Lower lobe of right lung (tissue), 2 donors: ENCODE measurements around the gene ATP8A1. TPM values are rescaled to one million over a fixed set of nuclear protein-coding genes. Genes with fewer than 3 reads are reported as not detected.
"Not testable (repeated sequence)": the region's sequence is repeated elsewhere in the genome, so short reads cannot be mapped to it uniquely, and the experiment has no call there.

Experiments
- ATAC-seq, 2 donors: fragments of 200-7000 bp; cut with Tn5 transposase; one replicate each; pipeline ENCODE4 v1.9.1; 2020 to 2022; ENCODE audit warnings: mild to moderate bottlenecking in 2 of 2, moderate library complexity in 2 of 2
- DNase-seq: peaks from one replicate; pipeline ENCODE4 v3.0.0-alpha.2; 2020
- H3K27ac ChIP-seq: fragments of 200-600 bp; one replicate; pipeline ENCODE4 v1.8.0; 2022
- H3K27me3 ChIP-seq: fragments of 200-600 bp; one replicate; pipeline ENCODE4 v1.8.0; 2022; ENCODE audit warnings: low read depth
- H3K36me3 ChIP-seq: fragments of 200-600 bp; one replicate; pipeline ENCODE4 v1.8.0; 2022; ENCODE audit warnings: mild to moderate bottlenecking
- H3K4me1 ChIP-seq: fragments of 200-600 bp; one replicate; pipeline ENCODE4 v1.8.0; 2022
- H3K4me3 ChIP-seq: fragments of 200-600 bp; one replicate; pipeline ENCODE4 v1.8.0; 2022; ENCODE audit warnings: mild to moderate bottlenecking
- H3K9me3 ChIP-seq: fragments of 200-600 bp; one replicate; pipeline ENCODE4 v1.8.0; 2022
- intact Hi-C: fragments of 100-400 bp; cut with DNase I; formaldehyde crosslinking; loops from one replicate; pipeline ENCODE4 v1.11.0; 2022
- long read RNA-seq: library from polyadenylated mRNA; unstranded; transcript quantifications from one replicate; pipeline ENCODE4 v2.0.0, GENCODE V29; 2021
- total RNA-seq: library from RNA; stranded (reverse); fragmentation: NEBNext Ultra II Directional; extraction: Animal tissue kit (Norgen Biotek cat#: 25700); gene quantifications from one replicate; pipeline ENCODE4 v1.2.1, GENCODE V29; 2021
- TF ChIP-seq, protein P1 (sequence below): fragments of 200-600 bp; IDR thresholded peaks from one replicate; pipeline ENCODE4 v1.8.0; 2022; ENCODE audit warnings: antibody characterized with exemption, mild to moderate bottlenecking
- donor health status: DM: no; HTN: yes; CAD: no; lungs with severe emphysema.

The ATP8A1 gene
- 84.7 TPM for total RNA-seq
- long read RNA-seq, full-length matches to known transcripts = 9 of 35 reads
- long read RNA-seq, partial matches to known transcripts = 8 of 35 reads
- long read RNA-seq, other reads (novel, unspliced or antisense) = 18 of 35 reads

DNA sequence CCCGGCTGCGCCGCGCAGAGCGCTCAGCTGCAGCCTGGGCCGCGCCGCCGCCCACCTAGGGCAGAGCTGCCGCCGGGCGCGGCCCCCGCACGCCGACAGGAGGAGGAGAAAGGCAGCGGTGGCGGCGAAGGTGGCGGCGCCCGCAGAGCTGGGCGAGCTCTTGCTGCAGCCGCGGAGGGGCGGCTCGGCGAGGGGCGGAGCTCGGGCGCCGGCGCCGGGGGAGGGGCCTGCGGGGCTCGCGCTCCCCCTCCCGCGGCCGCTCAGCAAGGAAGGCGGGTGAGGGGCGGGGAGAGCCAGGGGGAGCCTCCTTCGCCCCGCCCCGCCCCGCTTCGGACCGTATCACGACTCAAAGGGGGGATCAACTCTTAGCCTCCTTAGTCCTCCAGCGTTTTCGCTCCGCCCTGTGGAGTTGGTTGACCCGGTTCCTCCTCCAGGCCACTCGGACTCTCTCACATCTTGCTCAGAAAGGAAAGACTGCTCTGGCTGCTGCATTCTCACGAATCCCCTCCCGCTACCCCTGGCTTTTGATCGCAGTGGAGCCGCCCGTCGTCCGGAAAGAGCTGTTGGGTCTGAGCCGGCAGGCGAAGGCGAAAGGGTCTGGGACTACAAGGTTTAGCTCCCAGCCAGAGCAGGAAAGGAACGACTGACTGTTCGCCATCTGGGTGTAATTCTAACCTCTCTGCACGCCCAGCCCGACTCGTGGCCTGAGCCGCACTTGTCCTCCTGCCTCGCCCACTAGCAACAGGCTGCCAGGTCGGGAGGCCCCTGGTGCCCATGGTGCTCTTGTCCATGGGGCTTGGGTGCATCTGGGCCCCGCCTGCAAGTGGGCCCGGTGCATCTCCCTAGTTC, at the start of gene ATP8A1:
TSS of gene ATP8A1 (minus strand) at position 162 of the 849 bp plus-strand sequence. CDS start 232 bp downstream, outside the sequence.
- H3K4me1 ChIP-seq = peaks cover 22% of the 10 kb centered on the region
- ATAC-seq = peak; percentile 97 to 99
- TF ChIP-seq, protein P1, sequence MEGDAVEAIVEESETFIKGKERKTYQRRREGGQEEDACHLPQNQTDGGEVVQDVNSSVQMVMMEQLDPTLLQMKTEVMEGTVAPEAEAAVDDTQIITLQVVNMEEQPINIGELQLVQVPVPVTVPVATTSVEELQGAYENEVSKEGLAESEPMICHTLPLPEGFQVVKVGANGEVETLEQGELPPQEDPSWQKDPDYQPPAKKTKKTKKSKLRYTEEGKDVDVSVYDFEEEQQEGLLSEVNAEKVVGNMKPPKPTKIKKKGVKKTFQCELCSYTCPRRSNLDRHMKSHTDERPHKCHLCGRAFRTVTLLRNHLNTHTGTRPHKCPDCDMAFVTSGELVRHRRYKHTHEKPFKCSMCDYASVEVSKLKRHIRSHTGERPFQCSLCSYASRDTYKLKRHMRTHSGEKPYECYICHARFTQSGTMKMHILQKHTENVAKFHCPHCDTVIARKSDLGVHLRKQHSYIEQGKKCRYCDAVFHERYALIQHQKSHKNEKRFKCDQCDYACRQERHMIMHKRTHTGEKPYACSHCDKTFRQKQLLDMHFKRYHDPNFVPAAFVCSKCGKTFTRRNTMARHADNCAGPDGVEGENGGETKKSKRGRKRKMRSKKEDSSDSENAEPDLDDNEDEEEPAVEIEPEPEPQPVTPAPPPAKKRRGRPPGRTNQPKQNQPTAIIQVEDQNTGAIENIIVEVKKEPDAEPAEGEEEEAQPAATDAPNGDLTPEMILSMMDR = no peak
- H3K27ac ChIP-seq = peak within 1 kb of the TSS; percentile 82
- peak; percentile 96 for DNase-seq
- no peaks in the 10 kb centered on the region for H3K9me3 ChIP-seq
- no peaks in the 10 kb centered on the region for H3K27me3 ChIP-seq
- peak within 1 kb of the TSS; percentile 88 for H3K4me3 ChIP-seq
- H3K36me3 ChIP-seq = no peaks in the 10 kb centered on the region
- intact Hi-C loops = no loop called here

DNA sequence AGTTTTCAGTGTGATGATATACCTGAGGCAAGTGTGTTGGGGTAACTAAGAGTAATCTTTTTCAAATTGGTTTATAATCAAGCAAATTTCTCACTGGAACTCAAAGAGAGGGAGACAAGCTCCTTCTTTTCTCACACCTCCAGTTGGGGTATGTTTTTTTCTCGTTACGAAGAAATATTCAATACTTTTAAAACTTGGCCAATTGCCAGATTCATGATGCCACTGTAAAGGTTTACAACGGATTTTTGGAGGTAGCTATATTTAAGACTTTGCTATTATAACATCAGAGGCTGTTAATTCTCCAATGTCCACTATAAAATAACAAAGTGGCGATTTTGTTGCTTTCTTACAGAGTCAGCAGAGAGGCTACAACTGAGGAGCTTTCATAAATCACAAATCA, 49.2 kb upstream of the ATP8A1 start:
- intact Hi-C loops = no loop called here
- Histone ChIP-seq H3K36me3 (no peaks in the 10 kb centered on the region), H3K9me3 (no peaks in the 10 kb centered on the region), H3K27me3 (no peaks in the 10 kb centered on the region), H3K4me1 (no peaks in the 10 kb centered on the region), H3K4me3 (no peak overlapping the region), H3K27ac (no peak overlapping the region)
- TF ChIP-seq, protein P1 = no peak
- DNase-seq (no peak), ATAC-seq (no peak)

DNA sequence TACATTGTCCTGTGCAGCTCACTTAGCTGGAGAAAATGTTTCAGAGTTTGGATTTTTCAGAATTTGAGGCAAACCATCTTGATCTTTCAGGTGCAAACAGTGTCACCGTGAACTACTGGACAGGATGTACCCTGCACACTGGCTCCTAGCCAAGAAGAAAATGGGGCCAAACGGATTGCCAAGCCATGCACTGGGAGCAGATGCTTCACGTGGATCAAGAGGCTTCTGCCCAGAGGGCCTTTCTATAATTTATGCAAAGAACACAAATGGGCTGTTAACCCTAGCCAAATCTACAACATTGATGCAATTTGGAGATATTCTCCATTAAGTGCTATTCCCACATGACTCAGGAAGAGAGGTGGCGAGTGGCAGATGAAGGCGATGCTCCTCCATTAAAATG, 46.9 kb upstream of the ATP8A1 start:
- intact Hi-C loops = no loop called here
- no peaks in the 10 kb centered on the region for H3K27me3 ChIP-seq
- H3K9me3 ChIP-seq = no peaks in the 10 kb centered on the region
- DNase-seq = no peak
- H3K27ac ChIP-seq = no peak overlapping the region
- H3K4me1 ChIP-seq = no peaks in the 10 kb centered on the region
- TF ChIP-seq, protein P1 = no peak
- no peaks in the 10 kb centered on the region for H3K36me3 ChIP-seq
- ATAC-seq = no peak
- no peak overlapping the region for H3K4me3 ChIP-seq

DNA sequence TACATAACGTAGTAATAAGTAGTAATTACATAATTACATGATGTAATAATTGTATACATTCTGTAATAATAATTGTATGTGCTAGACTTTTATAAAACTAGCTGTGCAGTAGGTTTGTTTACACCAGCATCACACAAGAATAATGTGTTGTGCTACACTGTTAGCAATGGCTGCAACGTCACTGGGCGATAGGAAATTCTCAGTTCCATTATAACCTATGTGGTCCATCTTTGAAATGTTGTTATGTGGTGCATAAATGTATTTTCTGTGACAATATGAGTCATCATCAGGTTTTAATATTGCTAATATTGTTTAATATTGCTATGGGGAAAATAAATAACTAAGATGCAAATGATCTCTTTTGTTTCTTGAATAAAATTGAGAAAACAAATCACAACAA, 46.0 kb upstream of the ATP8A1 start:
- intact Hi-C loops = no loop called here

DNA sequence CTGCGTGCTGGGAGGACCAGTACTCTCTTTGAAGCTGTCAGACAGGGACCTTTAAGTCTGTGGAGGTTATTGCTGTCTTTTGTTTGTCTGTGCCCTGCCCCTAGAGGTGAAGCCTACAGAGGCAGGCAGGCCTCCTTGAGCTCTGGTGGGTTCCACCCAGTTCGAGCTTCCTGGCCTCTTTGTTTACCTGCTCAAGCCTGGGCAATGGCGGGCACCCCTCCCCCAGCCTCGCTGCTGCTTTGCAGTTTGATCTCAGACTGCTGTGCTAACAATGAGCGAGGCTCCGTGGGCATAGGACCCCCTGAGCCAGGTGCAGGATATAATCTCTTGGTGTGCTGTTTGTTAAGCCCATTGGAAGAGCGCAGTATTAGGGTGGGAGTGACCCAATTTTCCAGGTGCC, 44.9 kb upstream of the ATP8A1 start:
- intact Hi-C loops, H3K36me3 ChIP-seq, H3K4me3 ChIP-seq, H3K4me1 ChIP-seq, H3K27me3 ChIP-seq, H3K9me3 ChIP-seq, H3K27ac ChIP-seq, ATAC-seq, DNase-seq: not testable (repeated sequence)

More for the DNA sequence above, 46.0 kb upstream of the ATP8A1 start:
- no peaks in the 10 kb centered on the region for H3K36me3 ChIP-seq
- H3K4me3 ChIP-seq = no peak overlapping the region
- no peak for ATAC-seq
- H3K27me3 ChIP-seq = no peaks in the 10 kb centered on the region
- no peaks in the 10 kb centered on the region for H3K9me3 ChIP-seq
- TF ChIP-seq, protein P1 = no peak
- DNase-seq = no peak
- no peaks in the 10 kb centered on the region for H3K4me1 ChIP-seq
- H3K27ac ChIP-seq = no peak overlapping the region

DNA sequence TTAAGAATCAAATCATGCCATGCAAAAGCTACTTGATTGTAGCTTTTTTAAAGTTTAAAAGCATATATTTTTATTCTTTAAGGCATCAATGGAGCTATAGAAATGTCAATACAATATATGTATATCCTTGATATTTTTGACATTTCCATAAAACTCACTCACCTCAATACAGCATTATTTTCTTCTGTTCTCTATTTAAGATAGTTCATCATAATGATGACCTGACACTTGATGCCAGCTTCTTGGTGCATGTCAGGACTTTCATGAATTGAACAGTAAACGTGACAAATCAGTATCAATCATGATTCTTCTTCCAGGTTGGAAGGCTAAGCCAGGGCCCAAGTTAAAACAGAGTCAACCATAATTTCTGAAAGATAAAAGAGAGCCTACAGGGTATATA, 33.6 kb upstream of the ATP8A1 start:
- intact Hi-C loops = no loop called here
- DNase-seq = no peak
- no peaks in the 10 kb centered on the region for H3K27me3 ChIP-seq
- no peak overlapping the region for H3K4me3 ChIP-seq
- no peaks in the 10 kb centered on the region for H3K36me3 ChIP-seq
- H3K27ac ChIP-seq = no peak overlapping the region
- ATAC-seq = no peak
- TF ChIP-seq, protein P1 = no peak
- no peaks in the 10 kb centered on the region for H3K9me3 ChIP-seq
- H3K4me1 ChIP-seq = no peaks in the 10 kb centered on the region
